ENCODE results near the gene SYNGR1.
"Not testable (repeated sequence)": the region's sequence is repeated elsewhere in the genome, so short reads cannot be mapped to it uniquely, and the experiment has no call there.

SYNGR1 gene

DNA sequence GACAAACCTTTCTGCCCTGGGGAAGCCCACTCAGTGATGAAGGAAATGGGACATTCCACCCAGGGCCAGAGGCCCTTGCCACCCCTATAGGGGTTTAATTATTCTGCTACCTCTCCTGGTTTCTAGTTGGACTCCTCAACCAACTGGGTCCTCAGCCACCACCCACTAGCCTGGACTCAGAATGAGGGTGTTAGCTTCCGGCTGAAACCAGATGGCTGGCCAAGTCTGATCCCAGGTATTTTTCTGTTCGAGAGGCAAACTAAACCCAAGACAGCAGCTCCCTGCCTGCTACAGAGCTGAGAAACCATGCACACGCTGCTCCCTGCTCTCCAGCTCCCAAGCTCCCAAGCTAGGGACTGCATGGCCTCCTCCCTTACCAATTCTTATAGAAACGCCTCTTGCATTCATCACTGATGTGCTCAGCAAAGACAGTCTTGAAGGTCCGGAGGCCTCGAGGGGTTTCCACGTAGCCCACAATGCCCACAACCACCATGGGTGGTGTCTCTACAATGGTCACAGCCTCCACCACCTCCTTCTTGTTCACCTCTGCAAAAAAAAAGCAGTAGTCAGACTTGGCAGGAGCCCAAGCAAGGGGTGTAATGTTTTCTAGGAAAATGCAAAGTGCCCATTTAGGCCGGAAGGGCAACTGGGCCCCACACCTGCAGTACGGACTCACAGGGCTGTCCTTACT is 32.6 kb upstream of the SYNGR1 start:
- no peak for DNase-seq (ENCODE audit: low read depth)

DNA sequence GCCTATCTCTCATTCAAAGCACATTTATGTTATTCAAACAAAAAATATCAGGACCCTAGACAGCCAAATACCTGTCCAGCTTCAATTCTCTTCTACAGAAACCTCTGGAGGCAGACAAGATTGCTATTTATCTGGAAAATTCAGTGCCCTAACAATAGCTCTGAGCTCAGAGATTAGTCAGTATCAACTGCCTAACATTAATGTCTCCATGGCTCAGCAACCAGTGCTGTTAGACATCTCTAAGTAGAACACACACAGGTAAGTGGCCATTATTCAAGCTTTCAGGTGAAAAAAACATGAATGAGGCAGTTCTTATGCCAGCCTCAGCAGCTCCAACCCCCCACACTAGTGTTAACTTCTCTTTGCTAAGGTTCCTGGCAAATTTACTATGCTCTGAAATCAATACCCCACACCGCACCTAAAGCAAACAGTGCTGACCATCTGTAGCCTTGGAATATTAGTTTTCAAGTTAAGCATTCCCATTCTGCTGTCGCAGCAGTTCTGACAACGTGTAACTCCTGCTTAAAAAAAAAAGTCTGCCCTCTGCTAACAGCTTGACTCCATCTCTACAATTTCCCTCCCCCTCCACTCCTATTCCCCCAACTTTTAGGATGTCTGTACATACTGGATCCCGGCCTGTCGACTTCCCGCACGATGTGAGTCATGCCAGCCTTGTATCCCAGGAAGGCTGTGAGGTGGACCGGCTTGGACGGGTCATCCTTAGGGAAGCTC is 31.9 kb upstream of the SYNGR1 start:
- DNase-seq (ENCODE audit: low read depth), result no peak

GRCh38 chr22:39318507-39319283 is 31.1 kb upstream of the SYNGR1 start:
- DNase-seq (ENCODE audit: low read depth), result no peak

GRCh38 chr22:39319284-39320022 is 30.3 kb upstream of the SYNGR1 start, which contains the start of gene RPL3:
Gene RPL3, minus strand, starts transcription at chr22:39319623. Its CDS starts 26 bp downstream, at chr22:39319597.
- peak; percentile 98 for DNase-seq (ENCODE audit: low read depth)

- DNase-seq (ENCODE audit: low read depth), result not testable (repeated sequence)
Observed at GRCh38 chr22:39320616-39321029, 29.2 kb upstream of the SYNGR1 start.

- DNase-seq (ENCODE audit: low read depth), result no peak
Observed at GRCh38 chr22:39325392-39325932, 24.3 kb upstream of the SYNGR1 start.

GRCh38 chr22:39327995-39328754 is 21.6 kb upstream of the SYNGR1 start:
- no peak for DNase-seq (ENCODE audit: low read depth)

DNA sequence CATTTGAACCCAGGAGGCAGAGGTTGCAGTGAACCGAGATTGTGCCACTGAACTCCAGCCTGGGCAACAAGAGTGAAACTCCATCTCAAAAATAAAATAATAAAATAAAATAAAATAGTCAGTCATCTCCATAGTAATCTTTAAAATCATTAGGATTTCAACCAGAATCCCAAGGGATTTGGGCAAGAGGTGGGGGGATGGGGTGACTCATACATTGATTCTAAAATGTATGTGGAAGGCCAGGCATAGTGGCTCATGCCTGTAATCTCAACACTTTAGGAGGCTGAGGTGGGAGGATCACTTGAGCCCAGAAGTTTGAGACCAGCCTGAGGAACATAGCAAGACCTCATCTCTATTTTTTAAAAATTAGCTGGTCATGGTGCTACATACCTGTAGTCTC is 19.2 kb upstream of the SYNGR1 start:
- not testable (repeated sequence) for DNase-seq (ENCODE audit: low read depth)

- DNase-seq (ENCODE audit: low read depth), result no peak
Observed at GRCh38 chr22:39332441-39333064, 17.2 kb upstream of the SYNGR1 start.

GRCh38 chr22:39336411-39336810 is 13.4 kb upstream of the SYNGR1 start:
- DNase-seq (ENCODE audit: low read depth), result no peak

DNA sequence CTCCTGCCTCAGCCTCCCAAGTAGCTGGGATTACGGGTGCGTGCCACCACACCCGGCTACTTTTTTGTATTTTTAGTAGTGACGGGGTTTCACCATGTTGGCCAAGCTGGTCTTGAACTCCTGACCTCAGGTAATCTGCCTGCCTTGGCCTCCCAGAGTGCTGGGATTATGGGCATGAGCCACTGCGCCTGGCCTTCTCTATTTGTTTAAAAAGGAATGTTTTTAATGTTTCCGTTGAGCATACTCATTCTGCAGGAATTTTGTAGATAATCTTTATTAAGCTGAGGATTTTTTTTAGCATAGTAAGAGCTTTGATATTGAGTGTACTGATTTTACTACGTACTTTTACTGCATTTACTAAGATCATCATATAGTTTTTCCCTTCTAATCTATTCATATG is 10.0 kb upstream of the SYNGR1 start:
- DNase-seq (ENCODE audit: low read depth), result not testable (repeated sequence)

DNA sequence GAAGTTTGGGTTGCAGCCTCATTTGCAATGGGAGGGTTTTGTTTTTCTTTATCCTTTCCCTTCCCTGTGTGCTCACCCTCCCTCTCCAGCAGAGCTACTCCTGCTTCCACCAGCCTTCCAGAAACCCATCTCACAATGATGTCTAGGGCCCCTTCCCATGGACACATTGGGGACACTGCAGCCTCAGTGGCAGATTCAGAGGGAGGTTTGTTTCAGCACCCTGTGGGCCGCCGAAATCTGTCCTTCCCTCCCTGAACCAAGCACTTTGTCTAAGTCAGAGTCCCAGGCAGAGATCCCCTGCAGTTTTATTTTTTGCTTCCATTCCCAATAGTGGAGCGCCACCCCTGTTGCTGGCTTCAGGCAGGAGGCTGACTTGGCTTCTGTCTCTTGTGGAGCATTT is 8.6 kb upstream of the SYNGR1 start:
- DNase-seq (ENCODE audit: low read depth), result no peak

DNA sequence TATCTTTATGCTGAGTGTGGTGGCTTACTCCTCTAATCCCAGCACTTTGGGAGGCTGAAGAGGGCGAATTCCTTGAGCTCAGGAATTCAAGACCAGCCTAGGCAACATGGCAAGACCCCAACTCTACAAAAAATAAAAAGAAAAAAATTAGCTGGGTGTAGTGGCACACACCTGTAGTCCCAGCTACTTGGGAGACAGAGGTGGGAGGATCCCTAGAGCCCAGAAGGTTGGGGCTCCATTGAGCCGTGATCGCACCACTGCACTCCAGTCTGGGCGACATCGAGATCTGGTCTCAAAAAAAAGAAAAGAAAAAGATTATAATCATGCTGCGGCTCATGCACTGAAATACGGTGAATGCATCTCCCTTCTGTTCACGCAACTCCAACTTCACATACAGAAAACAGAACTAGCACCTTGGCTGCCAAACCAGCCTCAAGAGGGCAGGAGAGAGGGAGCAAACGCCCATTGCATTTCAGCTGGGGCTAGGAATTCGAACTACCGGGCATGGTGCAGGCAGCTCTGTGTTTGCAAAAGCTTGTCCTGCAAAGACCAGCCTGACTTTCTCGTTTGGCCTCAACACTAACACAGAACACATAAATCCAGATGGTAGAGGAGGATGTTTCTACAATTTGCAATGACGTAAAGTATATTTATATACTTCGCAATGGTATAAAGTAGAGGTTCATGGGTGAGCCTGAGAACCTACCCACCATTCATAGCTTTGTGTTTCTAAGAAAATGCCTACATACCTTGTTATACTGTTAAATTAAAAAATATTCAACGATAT is 6.3 kb upstream of the SYNGR1 start:
- DNase-seq (ENCODE audit: low read depth), result peak; percentile 41

- DNase-seq (ENCODE audit: low read depth), result no peak
Observed at GRCh38 chr22:39344046-39344390, 5.8 kb upstream of the SYNGR1 start.

DNA sequence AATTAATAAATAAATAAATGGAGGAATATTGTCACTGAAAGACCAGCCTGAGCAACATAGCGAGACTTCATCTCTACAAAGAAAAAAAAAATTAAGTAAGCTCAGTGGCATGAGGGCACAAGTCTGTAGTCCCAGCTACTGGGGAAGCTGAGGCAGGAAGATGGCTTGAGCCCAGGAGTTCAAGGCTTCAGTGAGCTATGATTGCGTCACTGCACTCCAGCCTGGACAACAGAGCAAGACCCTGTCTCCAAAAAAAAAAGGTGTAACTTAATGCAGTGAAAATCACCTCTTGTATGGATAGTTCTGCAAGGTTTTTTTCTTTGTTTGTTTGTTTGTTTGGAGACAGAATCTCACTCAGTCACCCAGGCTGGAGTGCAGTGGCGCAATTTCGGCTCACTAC is 4.6 kb upstream of the SYNGR1 start:
- DNase-seq (ENCODE audit: low read depth), result no peak

GRCh38 chr22:39348909-39349505 is 784 bp upstream of the SYNGR1 start:
- DNase-seq (ENCODE audit: low read depth), result no peak

- no peak for DNase-seq (ENCODE audit: low read depth)
Observed at GRCh38 chr22:39349506-39349966, 255 bp upstream of the SYNGR1 start.

- DNase-seq (ENCODE audit: low read depth), result no peak
Observed at GRCh38 chr22:39350757-39351688, 1.2 kb downstream of the SYNGR1 start.
